ENCODE measurements around the gene TTC3. TPM values are rescaled to one million over a fixed set of nuclear protein-coding genes. Genes with fewer than 3 reads are reported as not detected.

TTC3 gene
- total and polyA plus RNA-seq, 2 of the 13 experiments (the other 11 are each of a cell fraction or from before 2014, with no cell fraction given) = 55.7 to 108 TPM

DNA sequence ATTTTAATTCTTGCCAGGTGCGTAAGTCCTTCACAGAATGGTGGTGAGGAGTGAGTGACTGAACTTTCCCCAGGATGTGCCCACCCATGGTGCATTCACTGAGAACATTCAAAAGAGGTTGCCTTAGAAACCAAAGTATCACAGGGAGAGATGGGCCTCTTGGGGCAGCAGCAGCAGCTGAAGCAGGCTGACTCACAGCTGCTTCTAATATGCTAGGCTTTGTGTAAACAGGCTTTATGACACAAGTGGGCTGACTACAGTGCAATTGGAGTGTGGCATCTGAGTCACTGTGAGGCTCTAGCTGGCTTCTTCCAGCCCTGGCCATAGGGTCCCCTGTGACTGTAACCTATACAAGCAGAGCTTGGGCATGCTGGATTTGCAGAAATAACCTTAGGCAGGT is 12.8 kb upstream of the TTC3 start (continued):
- TF ChIP-seq SIN3B (IDR thresholded peaks at IDR 0.05; ENCODE audit: low read length) = no peak
- no peak for TF ChIP-seq ASH2L (IDR thresholded peaks at IDR 0.05; ENCODE audit: insufficient read length, low read depth, low read length)
- no peak for TF ChIP-seq RNF219 (CRISPR knock-in tag; IDR thresholded peaks at IDR 0.05)
- TF ChIP-seq, protein P1, sequence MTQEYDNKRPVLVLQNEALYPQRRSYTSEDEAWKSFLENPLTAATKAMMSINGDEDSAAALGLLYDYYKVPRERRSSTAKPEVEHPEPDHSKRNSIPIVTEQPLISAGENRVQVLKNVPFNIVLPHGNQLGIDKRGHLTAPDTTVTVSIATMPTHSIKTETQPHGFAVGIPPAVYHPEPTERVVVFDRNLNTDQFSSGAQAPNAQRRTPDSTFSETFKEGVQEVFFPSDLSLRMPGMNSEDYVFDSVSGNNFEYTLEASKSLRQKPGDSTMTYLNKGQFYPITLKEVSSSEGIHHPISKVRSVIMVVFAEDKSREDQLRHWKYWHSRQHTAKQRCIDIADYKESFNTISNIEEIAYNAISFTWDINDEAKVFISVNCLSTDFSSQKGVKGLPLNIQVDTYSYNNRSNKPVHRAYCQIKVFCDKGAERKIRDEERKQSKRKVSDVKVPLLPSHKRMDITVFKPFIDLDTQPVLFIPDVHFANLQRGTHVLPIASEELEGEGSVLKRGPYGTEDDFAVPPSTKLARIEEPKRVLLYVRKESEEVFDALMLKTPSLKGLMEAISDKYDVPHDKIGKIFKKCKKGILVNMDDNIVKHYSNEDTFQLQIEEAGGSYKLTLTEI (CRISPR knock-in tag; conservative IDR thresholded peaks at IDR 0.05) = no peak
- TF ChIP-seq MIER3 (CRISPR knock-in tag; IDR thresholded peaks at IDR 0.05; ENCODE audit: borderline replicate concordance) = 0 out of 2 replicates have a peak, but pooled peaks have one; percentile 52
- no peak for TF ChIP-seq ZBTB20 (CRISPR knock-in tag; IDR thresholded peaks at IDR 0.05; ENCODE audit: borderline replicate concordance, low read depth)
- TF ChIP-seq SMARCC2 (IDR thresholded peaks at IDR 0.05) = no peak
- TF ChIP-seq ZHX2 (IDR thresholded peaks at IDR 0.05; ENCODE audit: low read depth) = no peak
- TF ChIP-seq ZHX2 (CRISPR knock-in tag; IDR thresholded peaks at IDR 0.05; ENCODE audit: borderline replicate concordance) = no peak
- TF ChIP-seq ZNF513 (CRISPR knock-in tag; conservative IDR thresholded peaks at IDR 0.05) = no peak
- no peak for TF ChIP-seq PCBP1 (IDR thresholded peaks at IDR 0.05; ENCODE audit: borderline replicate concordance, low read depth, low read length)
- TF ChIP-seq, protein P2, sequence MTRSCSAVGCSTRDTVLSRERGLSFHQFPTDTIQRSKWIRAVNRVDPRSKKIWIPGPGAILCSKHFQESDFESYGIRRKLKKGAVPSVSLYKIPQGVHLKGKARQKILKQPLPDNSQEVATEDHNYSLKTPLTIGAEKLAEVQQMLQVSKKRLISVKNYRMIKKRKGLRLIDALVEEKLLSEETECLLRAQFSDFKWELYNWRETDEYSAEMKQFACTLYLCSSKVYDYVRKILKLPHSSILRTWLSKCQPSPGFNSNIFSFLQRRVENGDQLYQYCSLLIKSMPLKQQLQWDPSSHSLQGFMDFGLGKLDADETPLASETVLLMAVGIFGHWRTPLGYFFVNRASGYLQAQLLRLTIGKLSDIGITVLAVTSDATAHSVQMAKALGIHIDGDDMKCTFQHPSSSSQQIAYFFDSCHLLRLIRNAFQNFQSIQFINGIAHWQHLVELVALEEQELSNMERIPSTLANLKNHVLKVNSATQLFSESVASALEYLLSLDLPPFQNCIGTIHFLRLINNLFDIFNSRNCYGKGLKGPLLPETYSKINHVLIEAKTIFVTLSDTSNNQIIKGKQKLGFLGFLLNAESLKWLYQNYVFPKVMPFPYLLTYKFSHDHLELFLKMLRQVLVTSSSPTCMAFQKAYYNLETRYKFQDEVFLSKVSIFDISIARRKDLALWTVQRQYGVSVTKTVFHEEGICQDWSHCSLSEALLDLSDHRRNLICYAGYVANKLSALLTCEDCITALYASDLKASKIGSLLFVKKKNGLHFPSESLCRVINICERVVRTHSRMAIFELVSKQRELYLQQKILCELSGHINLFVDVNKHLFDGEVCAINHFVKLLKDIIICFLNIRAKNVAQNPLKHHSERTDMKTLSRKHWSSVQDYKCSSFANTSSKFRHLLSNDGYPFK (CRISPR knock-in tag; IDR thresholded peaks at IDR 0.05; ENCODE audit: borderline replicate concordance) = no peak
- TF ChIP-seq ZNF746 (CRISPR knock-in tag; IDR thresholded peaks at IDR 0.05) = no peak
- peak; percentile 42 for TF ChIP-seq CBX1 (IDR thresholded peaks at IDR 0.05; ENCODE audit: low read depth)
- no peak for TF ChIP-seq ZNF329 (CRISPR knock-in tag; IDR thresholded peaks at IDR 0.05; ENCODE audit: low read depth)
- TF ChIP-seq ZSCAN20 (CRISPR knock-in tag; IDR thresholded peaks at IDR 0.05; ENCODE audit: borderline replicate concordance) = no peak

Measured in HepG2 (cell line).